Measurements from ENCODE around the gene MYLK.

The MYLK gene

DNA sequence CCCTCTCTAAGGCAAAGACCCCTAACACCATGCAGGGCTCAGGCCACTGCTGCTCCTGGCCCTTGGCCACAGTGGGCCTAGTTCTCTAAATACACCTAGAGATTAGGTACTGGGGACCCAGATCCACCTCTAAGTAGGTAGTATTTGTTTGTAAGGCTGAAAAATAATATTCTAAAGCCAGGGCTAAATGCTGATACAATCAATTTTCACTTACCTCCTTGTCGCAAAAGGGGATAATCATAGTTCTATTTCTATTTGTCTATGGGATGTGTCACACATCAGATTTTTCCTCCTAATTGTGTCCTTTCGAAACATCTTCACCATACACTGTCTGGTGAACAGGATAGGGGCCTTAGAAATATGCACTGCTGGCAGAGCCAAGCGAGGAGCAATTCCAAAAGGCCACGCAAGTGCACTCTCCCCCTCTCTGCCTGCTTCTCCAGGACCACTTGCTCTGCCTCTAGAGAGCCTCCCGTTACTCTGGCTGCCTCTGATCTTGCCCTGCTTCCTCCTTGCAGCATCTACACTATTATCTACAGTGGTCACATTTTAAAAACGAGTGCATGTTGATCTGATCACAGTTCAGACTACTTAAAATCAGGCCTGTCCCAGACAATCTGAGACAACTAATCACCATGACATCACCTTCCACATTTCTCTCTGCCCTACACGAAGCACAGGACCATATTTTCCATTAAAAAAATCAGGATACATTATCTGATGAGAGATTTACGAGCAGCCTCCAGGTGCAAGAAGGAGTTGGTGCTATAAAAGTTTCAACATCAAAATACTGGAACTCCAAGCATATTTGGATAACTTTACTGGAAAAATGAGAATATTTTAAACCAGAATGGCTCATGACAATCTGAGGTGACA is 115.4 kb downstream of the MYLK start:
- DNase-seq = no peak

DNA sequence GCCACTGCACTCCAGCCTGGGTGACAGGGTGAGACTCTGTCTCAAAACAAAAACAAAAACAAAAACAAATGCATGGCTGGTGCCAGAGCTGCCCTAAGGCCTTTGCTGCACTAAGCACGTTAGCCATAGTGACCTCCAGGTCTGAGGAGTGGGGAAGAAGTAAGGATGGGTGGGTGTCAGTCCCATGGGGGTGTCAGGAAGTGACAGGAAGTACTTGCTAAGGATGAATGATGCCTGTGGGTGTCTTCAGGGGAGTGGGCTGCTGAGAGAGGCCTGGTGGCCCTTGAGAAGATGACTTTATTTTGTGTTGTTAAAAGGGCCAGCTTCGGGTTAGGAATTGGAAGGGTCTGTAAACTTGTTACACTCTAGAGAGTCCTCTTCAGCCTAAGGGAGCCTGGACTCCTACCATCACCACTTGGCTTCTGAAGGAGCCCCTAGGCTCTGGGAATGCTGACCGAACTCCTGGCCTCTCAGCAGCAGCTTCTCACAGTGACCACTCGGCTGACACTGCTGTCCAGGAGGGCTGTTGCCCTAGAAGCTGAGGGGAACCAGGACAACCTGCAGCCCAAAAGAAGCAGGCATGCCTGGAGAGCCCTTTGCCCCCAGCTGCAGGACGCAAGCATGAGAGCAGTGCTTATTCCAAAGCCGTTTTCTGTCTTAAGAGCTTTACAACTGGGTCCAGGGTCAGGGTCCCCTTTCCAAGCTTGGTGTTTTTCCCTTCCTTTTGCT is 116.4 kb downstream of the MYLK start:
- DNase-seq = no peak

DNA sequence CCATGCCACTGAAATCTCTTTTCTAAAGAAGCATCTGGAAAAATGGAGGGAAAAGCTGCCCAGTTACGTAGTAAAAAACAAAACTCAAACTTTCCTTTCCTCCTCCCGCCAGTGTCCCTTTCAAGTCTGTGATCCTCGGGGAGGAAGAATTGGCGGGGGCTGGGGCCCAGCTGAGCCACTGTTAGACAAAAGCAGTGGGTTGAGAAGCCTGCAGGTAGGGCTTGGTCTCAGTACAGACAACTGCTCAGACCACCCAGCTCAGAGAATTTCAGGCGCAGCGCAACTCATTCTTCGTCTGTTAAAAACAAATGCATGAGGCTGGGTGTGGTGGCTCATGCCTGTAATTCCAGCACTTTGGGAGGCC is 117.1 kb downstream of the MYLK start:
- no peak for DNase-seq

GRCh38 chr3:123766193-123767008 is 117.7 kb downstream of the MYLK start:
- DNase-seq = no peak

- no peak for DNase-seq
Measured at GRCh38 chr3:123765475-123766128, 118.5 kb downstream of the MYLK start.

DNA sequence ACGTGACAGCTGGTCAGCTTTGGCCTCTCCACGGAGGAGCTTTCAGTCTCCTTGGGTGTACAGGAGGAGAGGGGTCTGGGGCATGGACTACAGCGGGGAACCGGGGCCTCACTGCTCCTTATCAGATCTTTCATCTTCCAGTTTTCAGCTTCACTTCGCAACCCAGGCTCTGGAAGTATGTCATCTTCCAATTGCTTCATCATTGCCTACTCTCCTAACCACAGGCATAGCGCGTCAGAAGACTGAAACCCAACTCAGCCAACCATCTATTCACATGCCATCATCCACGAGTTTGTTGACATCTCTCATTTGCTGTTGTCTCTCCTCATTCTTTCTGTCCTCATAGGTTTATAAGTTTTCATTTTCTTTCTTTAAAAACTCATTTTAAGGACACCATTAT is 119.5 kb downstream of the MYLK start:
- peak; percentile 32 to 43 for DNase-seq

GRCh38 chr3:123762805-123763204 is 121.3 kb downstream of the MYLK start:
- no peak for DNase-seq

- DNase-seq = no peak
Measured at GRCh38 chr3:123760817-123761216, 123.3 kb downstream of the MYLK start.

DNA sequence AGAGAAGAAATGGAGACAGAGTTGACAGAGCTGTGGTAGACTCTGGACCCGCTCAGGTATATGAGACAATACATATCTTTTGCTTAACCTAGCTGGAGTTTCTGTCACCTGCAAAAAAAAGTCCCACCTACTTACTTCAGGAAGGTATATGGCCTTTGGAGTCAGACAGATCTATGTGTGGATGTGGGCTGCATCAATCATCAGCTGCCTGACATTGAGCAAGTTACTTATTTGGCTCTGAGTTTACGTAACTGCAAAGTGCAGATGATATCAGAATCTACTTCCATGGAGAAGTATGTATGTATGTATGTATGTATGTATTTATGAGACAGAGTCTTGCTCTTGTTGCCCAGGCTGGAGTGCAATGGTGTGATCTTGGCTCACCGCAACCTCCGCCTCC is 124.3 kb downstream of the MYLK start:
- peak; percentile 19 to 46 for DNase-seq

GRCh38 chr3:123759311-123759710 is 124.8 kb downstream of the MYLK start:
- no peak for DNase-seq

- DNase-seq = no peak
Measured at GRCh38 chr3:123758081-123758564, 126.0 kb downstream of the MYLK start.

DNA sequence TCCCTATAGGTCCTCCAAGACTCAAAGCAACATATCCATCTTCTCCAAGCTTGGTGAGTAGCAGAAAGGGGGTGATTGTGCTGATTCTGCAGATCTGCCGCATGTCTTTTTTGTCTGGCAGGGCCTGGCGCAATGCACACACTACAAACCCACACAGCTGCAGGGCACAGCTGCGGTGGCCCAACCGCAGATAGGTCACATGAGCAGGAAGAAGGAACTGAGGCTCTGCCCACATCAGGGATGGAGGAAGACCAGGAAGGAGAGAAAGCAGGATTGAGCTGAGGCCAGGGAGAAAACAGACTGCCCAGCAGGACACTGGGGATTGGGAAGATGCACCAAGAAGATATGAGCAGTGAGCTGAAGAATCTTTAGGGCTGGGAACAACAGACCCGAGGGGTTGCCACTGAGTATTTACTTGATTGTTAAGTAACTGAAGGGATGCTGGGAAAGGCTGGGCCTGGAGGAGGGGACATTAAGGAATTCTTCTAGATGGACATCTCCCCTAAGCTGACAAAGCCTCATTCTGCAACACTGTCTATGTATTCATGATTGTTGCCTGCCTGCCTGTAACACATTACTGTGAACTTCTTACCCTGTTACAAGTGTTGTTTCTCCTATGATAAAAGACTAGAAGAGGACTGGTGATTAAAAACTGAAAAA is 126.7 kb downstream of the MYLK start:
- DNase-seq = peak; percentile 60 to 83

- DNase-seq = no peak
Measured at GRCh38 chr3:123755501-123755900, 128.6 kb downstream of the MYLK start.

DNA sequence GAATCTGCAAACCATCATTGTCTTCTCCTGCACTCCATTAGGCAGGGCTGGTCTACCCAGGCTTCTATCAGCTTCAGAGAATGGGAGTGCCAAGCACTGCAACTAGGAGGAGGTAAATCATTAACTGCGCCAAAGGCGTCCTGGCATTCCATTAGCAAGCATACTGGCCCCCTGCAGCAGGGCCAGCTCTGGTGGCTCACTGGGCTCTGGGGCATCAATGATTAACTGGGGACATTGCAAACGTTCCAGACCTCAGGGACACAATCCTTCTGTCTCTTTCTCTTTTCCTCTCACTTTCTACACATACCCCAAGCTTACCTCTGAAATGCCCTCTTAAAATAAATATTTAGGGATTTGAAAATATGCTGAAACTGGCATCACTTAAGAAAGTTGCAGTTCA is 129.0 kb downstream of the MYLK start:
- no peak for DNase-seq

DNA sequence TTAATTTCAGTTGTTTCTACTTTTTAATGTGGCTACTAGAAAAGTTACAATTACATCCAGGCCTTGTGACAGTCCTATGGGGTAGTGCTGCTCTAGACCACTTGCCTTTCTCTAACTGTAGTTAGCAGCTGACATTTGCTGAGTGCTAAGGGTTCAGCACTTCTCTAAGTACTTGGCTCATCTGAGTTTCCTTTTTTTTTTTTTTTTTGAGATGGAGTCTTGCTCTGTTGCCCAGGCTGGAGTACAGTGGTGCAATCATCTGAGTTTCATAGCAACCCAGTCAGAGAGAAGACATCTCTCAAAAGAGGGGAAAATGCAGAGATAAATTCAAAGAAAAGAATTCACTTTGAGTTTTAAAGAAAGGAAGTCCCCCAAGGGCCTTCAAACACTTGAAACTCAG is 130.8 kb downstream of the MYLK start:
- no peak for DNase-seq

DNA sequence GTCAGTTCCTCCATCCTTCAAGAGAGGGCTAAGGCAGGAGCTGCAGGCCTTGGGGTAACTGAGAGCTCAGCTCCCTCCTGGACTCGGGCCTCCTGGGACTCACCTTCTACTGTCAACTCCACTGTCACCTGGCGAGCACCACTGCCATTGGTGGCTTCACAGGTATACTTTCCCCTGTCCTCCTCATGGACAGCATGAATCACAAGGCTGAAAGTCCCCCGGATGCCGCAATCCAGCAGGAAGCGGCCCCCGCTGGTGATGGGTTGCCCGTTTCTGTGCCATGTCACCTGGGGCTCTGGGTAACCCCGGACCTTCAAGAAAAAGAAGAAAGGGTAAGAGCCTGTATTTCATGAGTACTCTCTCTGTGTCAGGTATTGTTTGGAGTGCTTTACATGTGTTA is 131.9 kb downstream of the MYLK start:
- no peak for DNase-seq

GRCh38 chr3:123751433-123751832 is 132.7 kb downstream of the MYLK start:
- no peak for DNase-seq

GRCh38 chr3:123750659-123751420 is 133.3 kb downstream of the MYLK start:
- no peak for DNase-seq

DNA sequence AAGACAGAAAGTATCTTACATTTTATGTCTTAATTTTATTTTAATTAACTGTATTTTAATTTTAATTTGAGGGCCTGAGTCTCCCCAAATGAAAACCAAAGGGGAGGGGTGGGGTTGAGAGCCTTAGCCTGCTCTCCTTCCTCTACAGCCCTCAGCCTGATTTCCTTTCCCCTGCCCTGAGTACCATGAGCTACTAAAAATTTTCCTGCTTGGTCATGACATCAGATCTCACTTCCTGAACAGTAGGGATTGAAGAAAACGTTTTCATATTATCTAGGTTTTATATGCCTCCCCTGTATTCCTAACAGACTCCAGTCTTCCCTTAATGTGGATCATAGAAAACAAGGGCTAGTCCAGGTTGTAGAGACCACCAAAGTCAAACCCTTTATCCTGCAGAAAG is 133.9 kb downstream of the MYLK start:
- DNase-seq = no peak

- peak in 1 of 2 donors; percentile 21 for DNase-seq
Measured at GRCh38 chr3:123749711-123750110, 134.4 kb downstream of the MYLK start.

- DNase-seq = no peak
Measured at GRCh38 chr3:123745184-123745855, 138.8 kb downstream of the MYLK start.
